ENCODE measurements around the gene ATMIN.

The ATMIN gene

GRCh38 chr16:81035398-81035974 lies at the start of gene ATMIN:
TSS of gene ATMIN (plus strand) at chr16:81035842. CDS start at chr16:81035871, 29 bp downstream.
- DNase-seq: peak; percentile 80 to 91 (median 84)

GRCh38 chr16:80986557-80986956 lies 49.1 kb upstream of the ATMIN start:
- no peak for DNase-seq

- DNase-seq: no peak
Measured at GRCh38 chr16:80988756-80989155, 46.9 kb upstream of the ATMIN start.

GRCh38 chr16:80989801-80990200 lies 45.8 kb upstream of the ATMIN start:
- no peak for DNase-seq

GRCh38 chr16:80990577-80990976 lies 45.1 kb upstream of the ATMIN start:
- DNase-seq: no peak

GRCh38 chr16:80990978-80991377 lies 44.7 kb upstream of the ATMIN start:
- DNase-seq: no peak

GRCh38 chr16:80991792-80992430 lies 43.7 kb upstream of the ATMIN start:
- no peak for DNase-seq

GRCh38 chr16:80992676-80993293 lies 42.9 kb upstream of the ATMIN start:
- no peak for DNase-seq

- DNase-seq: no peak
Measured at GRCh38 chr16:80993307-80993706, 42.3 kb upstream of the ATMIN start.

- no peak for DNase-seq
Measured at GRCh38 chr16:80993834-80994233, 41.8 kb upstream of the ATMIN start.

- no peak for DNase-seq
Measured at GRCh38 chr16:80994451-80994850, 41.2 kb upstream of the ATMIN start.

- no peak for DNase-seq
Measured at GRCh38 chr16:80996688-80997138, 38.9 kb upstream of the ATMIN start.

GRCh38 chr16:80997139-80997798 lies 38.4 kb upstream of the ATMIN start:
- DNase-seq: no peak

GRCh38 chr16:80997964-80998620 lies 37.5 kb upstream of the ATMIN start:
- DNase-seq: no peak

- no peak for DNase-seq
Measured at GRCh38 chr16:81000873-81001272, 34.8 kb upstream of the ATMIN start.

- no peak for DNase-seq
Measured at GRCh38 chr16:81001330-81001729, 34.3 kb upstream of the ATMIN start.

- DNase-seq: no peak
Measured at GRCh38 chr16:81003064-81003463, 32.6 kb upstream of the ATMIN start.

- DNase-seq: no peak
Measured at GRCh38 chr16:81003610-81004460, 31.8 kb upstream of the ATMIN start.

- DNase-seq: no peak
Measured at GRCh38 chr16:81004646-81005353, 30.8 kb upstream of the ATMIN start.

GRCh38 chr16:81005610-81006161 lies 30.0 kb upstream of the ATMIN start:
- DNase-seq: no peak

GRCh38 chr16:81006211-81006812 lies 29.3 kb upstream of the ATMIN start:
- DNase-seq: peak; percentile 46 to 59 (median 49)
